H1 (cell line): ENCODE data around the gene DICER1. TPM values are rescaled to one million over a fixed set of nuclear protein-coding genes. Genes with fewer than 3 reads are reported as not detected.

Experiments
- BRCA1 ChIP-seq: IDR thresholded peaks from 2 replicates; pipeline ENCODE4 v1.6.1; 2012; ENCODE audit warnings: low read depth, low read length, improper control_type of control experiment
- polyA plus RNA-seq, 7 experiments: library from polyadenylated mRNA; depleted of rRNA in 3 of 7; stranded (reverse) in 5 of 7; unstranded in 2 of 7; fragments of >200 nt in 5 of 7; fragments of 200-250 nt in 2 of 7; gene quantifications; 1 replicate in 5 of 7; 2 replicates in 1 of 7; 4 replicates in 1 of 7; pipeline versions ENCODE4 v1.2.1 to v1.2.3, GENCODE V29; 2011 to 2013; ENCODE audit warnings: missing spikeins in 2 of 7, mixed read lengths in 2 of 7
- total RNA-seq: library from RNA; stranded (reverse); fragmentation: NEBNext Ultra II Directional; extraction: Animal tissue kit (Norgen Biotek cat#: 25700); gene quantifications from 2 replicates; pipeline ENCODE4 v1.2.1, GENCODE V29; 2021

DICER1 gene
- total and polyA plus RNA-seq, 2 of the 8 experiments (the other 6 are each of a cell fraction or from before 2014, with no cell fraction given), result 11.9 to 61.8 TPM

GRCh38 chr14:95048771-95049312, 108.5 kb downstream of the DICER1 start (continued):
- no peak for TF ChIP-seq BRCA1
